HG03342 (cell line): Measurements from ENCODE around the gene SERPINA4.
"Not testable (repeated sequence)": the region's sequence is repeated elsewhere in the genome, so short reads cannot be mapped to it uniquely, and the experiment has no call there.

Experiments
- ATAC-seq: cut with Tn5 transposase; IDR thresholded peaks from one replicate; pipeline ENCODE4 v1.9.1; 2021; ENCODE audit warnings: mild to moderate bottlenecking, moderate library complexity; ENCODE audit not compliant: unreplicated experiment

Gene SERPINA4

DNA sequence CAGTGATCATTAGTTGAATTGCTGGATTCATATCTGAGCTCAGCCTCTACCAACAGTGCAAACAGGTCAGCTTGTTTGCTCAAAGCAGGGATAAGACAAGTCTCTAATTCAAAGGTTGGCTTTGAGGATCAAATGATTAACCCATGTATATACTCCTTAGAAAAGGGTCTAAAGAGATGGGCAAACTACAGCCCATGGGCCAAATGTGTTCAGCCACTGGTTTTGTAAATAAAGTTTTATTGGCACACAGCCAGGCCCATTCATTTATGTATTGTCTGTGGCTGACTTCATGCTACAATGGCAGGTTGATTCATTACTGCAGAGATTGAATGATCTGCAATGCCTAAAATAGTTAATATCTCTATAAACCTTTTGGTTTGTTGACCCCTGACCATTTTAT, 3.1 kb downstream of the SERPINA4 start:
- no peak for ATAC-seq

- ATAC-seq = no peak
These were observed 6.9 kb downstream of the SERPINA4 start for GRCh38 chr14:94568186-94568585.

GRCh38 chr14:94569381-94570001, 8.2 kb downstream of the SERPINA4 start:
- no peak for ATAC-seq

DNA sequence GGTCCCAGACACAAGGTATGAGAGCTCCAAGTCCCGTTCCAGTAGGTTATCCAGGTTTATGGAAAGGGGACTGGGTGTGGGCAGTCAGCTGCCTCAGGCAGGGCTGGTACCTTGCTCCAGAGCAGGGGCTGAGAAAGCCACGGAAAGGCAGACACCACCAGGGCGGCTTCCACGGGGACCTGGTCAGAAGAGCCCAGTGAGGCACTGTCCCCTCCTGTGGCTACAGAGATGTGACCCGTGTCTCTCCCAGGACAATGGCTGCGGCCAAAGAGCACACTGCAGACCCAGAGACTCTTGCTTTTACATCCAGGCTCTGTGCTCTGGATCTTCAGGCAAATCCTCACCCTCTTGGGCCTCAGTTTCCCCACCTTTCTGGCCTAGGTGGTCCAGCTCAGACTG, 8.8 kb downstream of the SERPINA4 start:
- ATAC-seq = no peak

DNA sequence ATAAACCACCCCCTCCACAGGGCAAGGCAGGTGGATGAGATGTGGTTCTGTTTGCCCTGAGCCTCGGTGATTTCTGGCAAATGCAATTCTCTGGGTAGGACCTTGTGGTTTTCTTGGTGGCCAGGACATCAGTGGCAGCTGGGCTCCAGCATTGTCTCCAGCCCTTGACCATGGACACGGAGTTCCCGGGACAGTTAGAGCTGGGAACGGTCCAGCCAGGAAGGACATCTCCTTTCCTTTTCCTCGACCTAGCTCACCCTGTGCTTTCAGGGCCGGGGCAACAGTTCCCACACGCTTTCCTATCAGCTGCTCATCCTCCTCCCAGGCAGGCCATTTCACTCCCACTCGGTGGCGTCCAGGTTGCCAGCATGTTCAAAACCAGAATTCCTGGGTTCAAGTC, 9.2 kb downstream of the SERPINA4 start:
- ATAC-seq = no peak

GRCh38 chr14:94571395-94571794, 10.2 kb downstream of the SERPINA4 start:
- no peak for ATAC-seq

GRCh38 chr14:94571950-94572349, 10.7 kb downstream of the SERPINA4 start:
- no peak for ATAC-seq

DNA sequence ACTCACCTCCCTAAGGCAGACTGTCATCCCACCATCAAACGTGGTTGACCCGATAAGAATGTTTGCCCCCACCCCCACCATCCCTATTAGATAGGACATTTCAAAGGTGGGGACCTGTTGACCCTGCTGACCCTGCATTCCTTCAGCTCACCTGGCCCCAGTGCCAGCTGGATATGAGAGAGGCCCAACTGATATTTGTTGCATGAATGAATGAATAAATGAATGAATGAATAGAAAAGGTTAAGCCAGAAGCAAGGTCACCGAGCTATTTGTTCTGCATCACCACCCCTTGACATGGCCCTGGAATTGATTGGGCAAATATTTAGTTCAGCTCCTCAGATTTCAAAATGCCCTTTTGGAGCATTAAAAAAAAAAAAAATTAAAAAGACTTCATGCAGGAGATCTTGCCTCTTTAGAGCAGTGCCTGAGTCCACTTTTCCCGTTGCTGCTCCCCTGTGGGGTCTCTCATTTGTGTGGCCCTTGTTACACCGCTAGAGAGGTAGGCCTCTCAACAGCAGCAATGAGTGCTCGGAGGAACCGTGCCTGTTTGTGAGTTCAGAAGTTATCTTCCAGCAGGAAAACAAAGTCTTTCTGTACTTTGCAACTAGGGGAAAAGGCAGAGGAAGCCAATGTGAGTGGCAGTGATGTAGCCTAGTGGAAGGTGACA, 11.5 kb downstream of the SERPINA4 start:
- ATAC-seq = no peak

DNA sequence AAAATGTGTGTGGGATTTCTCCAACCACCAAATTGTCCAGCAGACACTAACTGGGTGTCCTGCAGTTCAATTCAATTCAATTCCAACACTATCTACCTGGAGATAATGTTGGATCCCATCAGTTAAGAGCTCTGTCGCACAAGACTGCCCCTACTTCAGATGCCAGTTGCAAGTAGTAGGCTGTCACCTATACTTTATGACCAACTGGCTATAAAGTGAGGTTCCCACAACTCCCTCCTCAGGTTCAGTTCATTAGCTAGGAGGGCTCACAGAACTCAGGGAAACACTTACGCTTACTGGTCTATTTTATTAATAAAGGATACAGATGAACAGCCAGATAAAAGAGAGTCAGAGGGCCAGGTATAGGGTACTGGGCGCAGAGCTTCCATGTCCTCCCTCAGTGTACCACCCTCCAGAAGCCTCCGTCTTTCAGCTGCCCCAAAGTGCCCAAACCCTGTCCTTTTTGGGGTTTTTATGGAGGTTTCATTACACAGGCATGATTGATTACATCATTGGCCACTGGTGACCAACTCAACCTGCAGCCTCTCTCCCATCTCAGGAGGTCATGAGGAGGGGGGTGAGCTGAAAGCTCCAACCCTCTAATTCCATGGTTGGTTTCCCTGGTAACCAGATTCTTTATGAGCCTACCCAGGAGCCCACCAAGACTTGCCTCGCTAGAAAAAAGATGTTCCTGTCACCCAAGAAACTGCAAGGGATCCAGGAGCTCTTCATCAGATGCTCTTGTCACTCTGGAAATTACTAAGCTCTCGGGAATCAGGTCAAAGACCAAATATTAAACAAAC, 12.4 kb downstream of the SERPINA4 start:
- ATAC-seq = no peak

DNA sequence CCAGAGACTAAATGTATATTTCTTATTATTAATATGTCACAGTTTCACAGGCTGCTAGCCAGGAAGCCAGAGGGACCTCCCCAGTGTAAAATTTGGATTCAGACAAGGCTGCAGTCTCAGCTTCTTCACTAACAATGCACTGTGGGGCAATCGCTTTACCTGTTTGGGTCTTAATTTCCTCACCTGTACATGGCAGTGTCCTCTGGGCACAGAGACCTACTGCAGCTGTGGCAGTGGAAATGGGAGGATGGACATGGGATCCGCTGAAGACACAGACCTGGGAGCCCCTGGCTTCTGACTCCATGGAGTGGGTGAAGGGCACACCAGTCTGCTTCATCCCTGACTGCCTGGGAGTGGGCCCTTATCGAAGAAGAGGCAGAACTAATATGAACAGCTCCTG, 13.1 kb downstream of the SERPINA4 start:
- ATAC-seq = no peak

GRCh38 chr14:94575730-94576585, 14.7 kb downstream of the SERPINA4 start:
- no peak for ATAC-seq

DNA sequence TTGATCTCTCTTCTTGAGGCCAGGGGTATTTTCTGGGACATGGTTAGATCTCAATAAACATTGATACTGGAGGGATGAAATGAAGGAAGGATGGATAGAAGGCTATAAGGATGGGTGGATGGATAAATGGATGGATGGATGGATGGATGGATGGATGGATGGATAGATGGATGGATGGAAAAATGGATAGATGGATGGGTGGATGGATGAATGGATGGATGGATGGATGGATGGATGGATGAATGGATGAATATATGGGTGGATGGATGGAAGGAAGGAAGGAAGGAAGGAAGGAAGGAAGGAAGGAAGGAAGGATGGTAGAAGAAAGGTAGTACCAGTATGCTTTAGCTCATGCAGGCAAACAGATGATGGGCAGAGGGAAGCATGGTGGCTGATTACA, 16.2 kb downstream of the SERPINA4 start:
- not testable (repeated sequence) for ATAC-seq

- no peak for ATAC-seq
These were observed 17.5 kb downstream of the SERPINA4 start for GRCh38 chr14:94578712-94579111.

DNA sequence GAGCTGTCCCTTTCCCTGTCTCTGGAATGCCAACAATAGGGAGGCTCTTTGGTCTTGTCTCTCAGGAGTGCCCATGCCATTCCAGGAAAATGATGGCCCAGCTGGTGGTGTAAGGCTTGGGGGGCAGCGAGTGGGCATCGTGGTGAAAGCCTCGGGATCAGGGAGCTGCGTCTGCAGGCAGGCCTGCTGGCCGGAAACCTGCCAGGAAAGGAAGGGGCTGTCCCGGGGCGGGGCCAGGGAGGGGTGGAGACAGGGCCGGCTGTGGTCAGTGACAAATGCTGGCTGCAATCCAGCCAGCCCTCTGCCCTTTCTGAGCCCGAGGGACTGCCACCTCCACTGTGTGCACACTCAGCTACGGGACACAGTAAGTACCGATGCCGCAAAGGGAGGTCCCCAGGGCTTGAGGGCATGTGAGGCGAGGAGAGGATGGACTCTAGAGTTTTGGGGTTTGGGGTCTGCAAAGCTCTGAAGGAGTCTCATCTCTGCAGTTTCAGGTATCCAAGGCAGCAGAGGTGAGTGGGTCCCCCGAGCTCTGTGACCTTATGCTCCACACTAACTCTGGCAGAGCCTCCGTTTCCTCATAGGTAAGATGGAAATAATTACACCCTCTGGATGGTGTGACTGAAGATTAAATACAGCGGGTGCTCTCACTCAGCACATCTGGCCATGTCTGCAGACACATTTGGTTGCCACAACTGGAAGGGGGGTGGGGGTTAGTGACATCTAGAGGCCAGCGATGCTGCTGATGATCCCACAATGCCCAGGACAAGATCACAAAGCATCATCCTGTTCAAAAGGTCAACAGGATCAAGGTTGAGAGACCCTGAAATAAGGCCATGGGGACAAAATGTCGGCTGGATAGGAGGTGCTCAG, 20.1 kb downstream of the SERPINA4 start, which contains the start of gene SERPINA5:
Gene SERPINA5, plus strand, starts transcription at position 300 of the 873 bp plus-strand sequence. CDS start 5,937 bp downstream, outside the sequence.
- no peak for ATAC-seq

DNA sequence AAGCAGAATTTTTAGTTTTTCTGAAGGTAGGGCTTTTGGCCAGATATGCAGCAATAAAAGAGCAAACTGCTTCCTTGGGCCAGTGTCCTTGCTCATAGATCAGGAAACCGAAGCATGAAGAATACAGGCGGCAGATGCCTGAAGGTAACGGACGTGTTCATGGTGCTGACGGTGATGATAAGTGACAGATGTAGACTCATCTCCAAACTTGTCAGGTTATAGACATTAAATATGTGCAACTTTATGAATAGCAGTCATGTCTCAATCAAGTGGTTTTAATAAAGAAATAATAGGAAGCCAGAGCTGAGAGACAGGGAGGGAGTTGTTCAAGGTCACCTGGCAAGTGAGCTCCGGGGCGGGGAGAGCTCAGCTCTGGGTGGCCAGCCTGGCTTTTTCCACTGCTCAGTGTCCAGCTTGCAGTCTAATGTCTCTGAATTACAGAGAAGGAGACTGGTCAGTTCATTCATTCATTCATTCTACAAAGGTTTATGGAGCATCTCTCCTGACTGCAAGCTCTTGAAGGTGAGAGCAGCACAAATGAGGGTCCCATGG, 21.0 kb downstream of the SERPINA4 start:
- no peak for ATAC-seq

GRCh38 chr14:94582851-94583250, 21.6 kb downstream of the SERPINA4 start:
- ATAC-seq = no peak

- no peak for ATAC-seq
These were observed 22.3 kb downstream of the SERPINA4 start for GRCh38 chr14:94583557-94583956.

DNA sequence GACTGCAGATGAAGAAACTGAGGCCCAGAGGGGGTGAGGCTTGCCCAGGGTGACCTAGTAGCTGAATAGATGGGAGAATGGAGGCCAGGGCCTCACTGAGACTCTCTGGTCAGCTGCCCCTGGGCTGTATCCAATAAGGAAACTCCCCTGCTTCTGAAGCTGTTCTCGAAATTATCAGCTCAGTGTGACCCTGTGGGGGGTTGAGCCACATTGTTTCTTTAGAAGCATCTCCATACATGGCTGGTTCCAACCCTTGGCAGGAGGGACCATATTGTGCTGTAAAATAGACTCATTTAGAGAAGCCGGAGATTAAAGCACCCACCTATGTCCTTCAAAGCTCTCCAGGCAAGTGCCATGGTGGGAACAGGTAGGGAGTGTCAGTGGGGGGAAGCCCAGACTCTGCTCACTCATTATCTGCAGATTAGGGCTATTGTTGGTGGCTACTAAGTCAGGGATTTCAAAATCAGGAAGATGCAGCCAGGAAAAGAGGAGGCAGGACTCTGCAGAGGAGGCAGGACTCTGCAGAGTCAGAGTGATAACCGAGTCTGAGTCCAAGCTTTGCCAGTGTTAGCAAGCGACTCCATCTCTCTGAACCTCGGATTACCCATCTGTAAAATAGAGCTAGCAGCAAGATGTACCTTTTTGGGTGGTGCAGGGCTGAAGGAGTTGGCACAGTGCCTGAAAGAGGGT, 23.5 kb downstream of the SERPINA4 start:
- no peak for ATAC-seq

- no peak for ATAC-seq
These were observed 25.4 kb downstream of the SERPINA4 start for GRCh38 chr14:94586635-94587034.
